Prostate gland (tissue), 2 donors: ENCODE data around the gene KRT7.

Experiments
- POLR2A ChIP-seq: fragments of 450-650 bp; IDR thresholded peaks from one replicate; pipeline ENCODE4 v1.6.1; 2016; ENCODE audit warnings: antibody characterized with exemption, mild to moderate bottlenecking
- TF ChIP-seq, protein P1 (sequence below), 4 experiments: fragments of 200-600 bp in 2 of 4; fragments of 450-650 bp in 2 of 4; sonication (generic) in 2 of 4; IDR thresholded peaks; 1 replicate in 3 of 4; 2 replicates in 1 of 4; pipeline ENCODE4 v1.5.1; 2016 to 2019; ENCODE audit warnings: antibody characterized with exemption in 4 of 4, mild to moderate bottlenecking in 2 of 4, moderate library complexity in 2 of 4

GRCh38 chr12:52233462-52234207 is 592 bp downstream of the KRT7 start:
- TF ChIP-seq, protein P1, sequence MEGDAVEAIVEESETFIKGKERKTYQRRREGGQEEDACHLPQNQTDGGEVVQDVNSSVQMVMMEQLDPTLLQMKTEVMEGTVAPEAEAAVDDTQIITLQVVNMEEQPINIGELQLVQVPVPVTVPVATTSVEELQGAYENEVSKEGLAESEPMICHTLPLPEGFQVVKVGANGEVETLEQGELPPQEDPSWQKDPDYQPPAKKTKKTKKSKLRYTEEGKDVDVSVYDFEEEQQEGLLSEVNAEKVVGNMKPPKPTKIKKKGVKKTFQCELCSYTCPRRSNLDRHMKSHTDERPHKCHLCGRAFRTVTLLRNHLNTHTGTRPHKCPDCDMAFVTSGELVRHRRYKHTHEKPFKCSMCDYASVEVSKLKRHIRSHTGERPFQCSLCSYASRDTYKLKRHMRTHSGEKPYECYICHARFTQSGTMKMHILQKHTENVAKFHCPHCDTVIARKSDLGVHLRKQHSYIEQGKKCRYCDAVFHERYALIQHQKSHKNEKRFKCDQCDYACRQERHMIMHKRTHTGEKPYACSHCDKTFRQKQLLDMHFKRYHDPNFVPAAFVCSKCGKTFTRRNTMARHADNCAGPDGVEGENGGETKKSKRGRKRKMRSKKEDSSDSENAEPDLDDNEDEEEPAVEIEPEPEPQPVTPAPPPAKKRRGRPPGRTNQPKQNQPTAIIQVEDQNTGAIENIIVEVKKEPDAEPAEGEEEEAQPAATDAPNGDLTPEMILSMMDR (IDR thresholded peaks at IDR 0.05) = no peak
- TF ChIP-seq POLR2A = no peak
